HEK293 (cell line): Measurements from ENCODE around the gene UBAP2L.

ENCODE experiments used
- FEZF1 ChIP-seq: fragments of 450-650 bp; formaldehyde crosslinking; IDR thresholded peaks from 2 replicates; pipeline ENCODE4 v1.5.1; 2016; ENCODE audit warnings: missing biosample characterization, missing genetic modification characterization
- KLF10 ChIP-seq: fragments of 450-650 bp; IDR thresholded peaks from 2 replicates; pipeline ENCODE4 v1.5.1; 2018; ENCODE audit warnings: missing biosample characterization, mild to moderate bottlenecking, missing genetic modification characterization
- KLF7 ChIP-seq: fragments of 450-650 bp; formaldehyde crosslinking; IDR thresholded peaks from 2 replicates; pipeline ENCODE4 v1.5.1; 2016; ENCODE audit warnings: missing biosample characterization, missing genetic modification characterization, borderline replicate concordance
- MYNN ChIP-seq: fragments of 450-650 bp; formaldehyde crosslinking; IDR thresholded peaks from 2 replicates; pipeline ENCODE4 v1.5.1; 2016; ENCODE audit warnings: missing biosample characterization, missing genetic modification characterization, borderline replicate concordance
- SP2 ChIP-seq: fragments of 450-650 bp; formaldehyde crosslinking; IDR thresholded peaks from 2 replicates; pipeline ENCODE4 v1.5.1; 2016; ENCODE audit warnings: missing biosample characterization, missing genetic modification characterization
- TRIM28 ChIP-seq: IDR thresholded peaks from 2 replicates; pipeline ENCODE4 v1.6.1; 2011; ENCODE audit warnings: low read length, control low read depth, borderline replicate concordance
- ZBTB6 ChIP-seq: fragments of 450-650 bp; formaldehyde crosslinking; IDR thresholded peaks from 2 replicates; pipeline ENCODE4 v1.5.1; 2017; ENCODE audit warnings: missing biosample characterization, missing genetic modification characterization
- ZBTB8A ChIP-seq: fragments of 450-650 bp; formaldehyde crosslinking; IDR thresholded peaks from 2 replicates; pipeline ENCODE4 v1.5.1; 2016; ENCODE audit warnings: missing biosample characterization, missing genetic modification characterization
- ZFHX2 ChIP-seq: fragments of 450-650 bp; formaldehyde crosslinking; conservative IDR thresholded peaks from 2 replicates; pipeline ENCODE4 v1.5.1; 2016; ENCODE audit warnings: missing biosample characterization, missing genetic modification characterization
- ZFP41 ChIP-seq: fragments of 450-650 bp; formaldehyde crosslinking; IDR thresholded peaks from 2 replicates; pipeline ENCODE4 v1.5.1; 2016; ENCODE audit warnings: missing biosample characterization, missing genetic modification characterization, borderline replicate concordance
- ZNF114 ChIP-seq: fragments of 450-650 bp; formaldehyde crosslinking; IDR thresholded peaks from 2 replicates; pipeline ENCODE4 v1.5.0; 2017; ENCODE audit warnings: missing biosample characterization, missing genetic modification characterization
- ZNF121 ChIP-seq: fragments of 450-650 bp; formaldehyde crosslinking; IDR thresholded peaks from 2 replicates; pipeline ENCODE4 v1.5.1; 2016; ENCODE audit warnings: missing biosample characterization, missing genetic modification characterization
- ZNF132 ChIP-seq: fragments of 450-650 bp; formaldehyde crosslinking; IDR thresholded peaks from 2 replicates; pipeline ENCODE4 v1.5.1; 2017; ENCODE audit warnings: missing biosample characterization, missing genetic modification characterization, borderline replicate concordance
- ZNF157 ChIP-seq: fragments of 450-650 bp; formaldehyde crosslinking; IDR thresholded peaks from 2 replicates; pipeline ENCODE4 v1.5.1; 2016; ENCODE audit warnings: missing biosample characterization, missing genetic modification characterization
- ZNF174 ChIP-seq: fragments of 450-650 bp; formaldehyde crosslinking; IDR thresholded peaks from 2 replicates; pipeline ENCODE4 v1.5.0; 2017; ENCODE audit warnings: missing biosample characterization, mild to moderate bottlenecking, missing genetic modification characterization
- ZNF175 ChIP-seq: fragments of 450-650 bp; formaldehyde crosslinking; IDR thresholded peaks from 2 replicates; pipeline ENCODE4 v1.5.1; 2016; ENCODE audit warnings: missing biosample characterization, missing genetic modification characterization
- ZNF2 ChIP-seq: fragments of 450-650 bp; formaldehyde crosslinking; IDR thresholded peaks from 2 replicates; pipeline ENCODE4 v1.5.1; 2016; ENCODE audit warnings: missing biosample characterization, missing genetic modification characterization
- ZNF274 ChIP-seq, 2 experiments: fragments of 200-500 bp in 1 of 2; fragments of 450-650 bp in 1 of 2; sonication (Bioruptor generic) in 1 of 2; formaldehyde crosslinking in 1 of 2; IDR thresholded peaks; 2 replicates each; pipeline versions ENCODE4 v1.5.1 to v1.6.1; 2014 to 2016; ENCODE audit warnings: borderline replicate concordance in 1 of 2, inconsistent platforms in 1 of 2, low read length in 1 of 2, missing biosample characterization in 1 of 2, missing genetic modification characterization in 1 of 2
- ZNF488 ChIP-seq: fragments of 450-650 bp; formaldehyde crosslinking; IDR thresholded peaks from 2 replicates; pipeline ENCODE4 v1.5.1; 2016; ENCODE audit warnings: missing biosample characterization, missing genetic modification characterization
- ZNF514 ChIP-seq: fragments of 450-650 bp; formaldehyde crosslinking; IDR thresholded peaks from 2 replicates; pipeline ENCODE4 v1.5.1; 2016; ENCODE audit warnings: missing biosample characterization, missing genetic modification characterization
- ZNF558 ChIP-seq: fragments of 450-650 bp; formaldehyde crosslinking; IDR thresholded peaks from 2 replicates; pipeline ENCODE4 v1.5.1; 2016; ENCODE audit warnings: missing biosample characterization, missing genetic modification characterization
- ZNF654 ChIP-seq: fragments of 450-650 bp; formaldehyde crosslinking; IDR thresholded peaks from 2 replicates; pipeline ENCODE4 v1.5.1; 2016; ENCODE audit warnings: low read depth, missing biosample characterization, missing genetic modification characterization
- ZNF670 ChIP-seq: fragments of 450-650 bp; formaldehyde crosslinking; IDR thresholded peaks from 2 replicates; pipeline ENCODE4 v1.5.1; 2016; ENCODE audit warnings: missing biosample characterization, missing genetic modification characterization, low read depth
- TF ChIP-seq, protein P1 (sequence below): fragments of 450-650 bp; formaldehyde crosslinking; IDR thresholded peaks from 2 replicates; pipeline ENCODE4 v1.5.1; 2016; ENCODE audit warnings: missing biosample characterization, missing genetic modification characterization
- TF ChIP-seq, protein P2 (sequence below): fragments of 450-650 bp; formaldehyde crosslinking; IDR thresholded peaks from 2 replicates; pipeline ENCODE4 v1.5.1; 2016; ENCODE audit warnings: missing biosample characterization, missing genetic modification characterization
- TF ChIP-seq, protein P3 (sequence below): fragments of 450-650 bp; formaldehyde crosslinking; conservative IDR thresholded peaks from 2 replicates; pipeline ENCODE4 v1.5.1; 2016; ENCODE audit warnings: low read depth, missing biosample characterization, missing genetic modification characterization

Gene UBAP2L

DNA sequence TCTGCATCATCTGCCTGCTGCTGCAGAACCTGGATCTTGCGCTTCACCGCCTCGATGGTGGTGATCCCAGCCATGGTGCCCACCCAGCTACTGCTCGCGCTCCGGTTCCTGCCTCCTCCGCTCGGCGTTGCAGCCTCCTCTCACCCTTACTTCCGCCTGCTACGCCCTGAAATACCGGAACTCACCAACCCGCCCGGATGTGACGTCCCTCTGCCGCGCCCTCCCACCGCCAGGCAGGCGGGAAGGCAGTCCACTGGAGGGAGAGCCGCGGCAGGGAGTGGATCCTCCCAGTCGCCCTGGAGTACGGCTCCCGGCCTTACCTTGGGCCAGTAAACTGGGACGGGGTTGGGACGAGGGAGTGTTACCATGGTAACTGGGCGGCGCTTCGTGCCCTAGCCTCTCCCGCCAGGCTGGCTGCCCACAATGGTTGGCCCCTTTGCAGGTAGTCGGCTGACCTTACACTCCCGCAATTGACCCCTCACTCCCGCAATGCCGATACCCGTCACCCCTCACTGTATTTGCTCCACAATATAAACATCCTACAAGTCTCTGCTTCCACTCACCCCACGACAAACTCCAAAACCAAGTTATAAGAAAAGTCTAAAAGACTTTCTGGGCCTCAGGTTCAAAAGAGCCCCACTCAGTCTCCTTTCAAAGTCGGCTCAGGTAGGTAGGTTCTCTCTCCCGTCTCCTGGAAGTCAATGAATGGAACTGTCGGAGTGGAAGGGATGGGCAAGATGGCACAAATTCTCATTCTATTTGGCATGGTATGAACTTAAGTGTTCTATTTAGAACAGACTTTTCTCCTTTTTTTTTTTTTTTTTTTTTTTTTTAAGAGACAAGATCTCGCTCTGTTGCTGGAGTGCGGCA lies 37.5 kb upstream of the UBAP2L start (continued):
- TF ChIP-seq ZBTB6 (tag by site-specific recombination), result 0 out of 2 replicates have a peak, but pooled peaks have one; percentile 15
- TF ChIP-seq KLF10 (tag by site-specific recombination), result peak; percentile 83
- TF ChIP-seq, protein P1, sequence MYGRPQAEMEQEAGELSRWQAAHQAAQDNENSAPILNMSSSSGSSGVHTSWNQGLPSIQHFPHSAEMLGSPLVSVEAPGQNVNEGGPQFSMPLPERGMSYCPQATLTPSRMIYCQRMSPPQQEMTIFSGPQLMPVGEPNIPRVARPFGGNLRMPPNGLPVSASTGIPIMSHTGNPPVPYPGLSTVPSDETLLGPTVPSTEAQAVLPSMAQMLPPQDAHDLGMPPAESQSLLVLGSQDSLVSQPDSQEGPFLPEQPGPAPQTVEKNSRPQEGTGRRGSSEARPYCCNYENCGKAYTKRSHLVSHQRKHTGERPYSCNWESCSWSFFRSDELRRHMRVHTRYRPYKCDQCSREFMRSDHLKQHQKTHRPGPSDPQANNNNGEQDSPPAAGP (tag by site-specific recombination), result peak; percentile 84; the same call in 1 of the 2 replicates
- no peak for TF ChIP-seq ZNF132 (tag by site-specific recombination)
- no peak for TF ChIP-seq ZNF114 (tag by site-specific recombination)
- TF ChIP-seq ZNF157 (tag by site-specific recombination), result no peak
- TF ChIP-seq ZNF2 (tag by site-specific recombination), result peak; percentile 87; the same call in 1 of the 2 replicates
- no peak for TF ChIP-seq ZNF488 (tag by site-specific recombination)
- TF ChIP-seq ZNF514, result no peak
- peak; percentile 100 for TF ChIP-seq SP2
- no peak for TF ChIP-seq TRIM28
- peak; percentile 90 for TF ChIP-seq KLF7 (tag by site-specific recombination)
- TF ChIP-seq ZNF670 (tag by site-specific recombination), result no peak
- TF ChIP-seq ZBTB8A (tag by site-specific recombination), result peak; percentile 52
- TF ChIP-seq, protein P2, sequence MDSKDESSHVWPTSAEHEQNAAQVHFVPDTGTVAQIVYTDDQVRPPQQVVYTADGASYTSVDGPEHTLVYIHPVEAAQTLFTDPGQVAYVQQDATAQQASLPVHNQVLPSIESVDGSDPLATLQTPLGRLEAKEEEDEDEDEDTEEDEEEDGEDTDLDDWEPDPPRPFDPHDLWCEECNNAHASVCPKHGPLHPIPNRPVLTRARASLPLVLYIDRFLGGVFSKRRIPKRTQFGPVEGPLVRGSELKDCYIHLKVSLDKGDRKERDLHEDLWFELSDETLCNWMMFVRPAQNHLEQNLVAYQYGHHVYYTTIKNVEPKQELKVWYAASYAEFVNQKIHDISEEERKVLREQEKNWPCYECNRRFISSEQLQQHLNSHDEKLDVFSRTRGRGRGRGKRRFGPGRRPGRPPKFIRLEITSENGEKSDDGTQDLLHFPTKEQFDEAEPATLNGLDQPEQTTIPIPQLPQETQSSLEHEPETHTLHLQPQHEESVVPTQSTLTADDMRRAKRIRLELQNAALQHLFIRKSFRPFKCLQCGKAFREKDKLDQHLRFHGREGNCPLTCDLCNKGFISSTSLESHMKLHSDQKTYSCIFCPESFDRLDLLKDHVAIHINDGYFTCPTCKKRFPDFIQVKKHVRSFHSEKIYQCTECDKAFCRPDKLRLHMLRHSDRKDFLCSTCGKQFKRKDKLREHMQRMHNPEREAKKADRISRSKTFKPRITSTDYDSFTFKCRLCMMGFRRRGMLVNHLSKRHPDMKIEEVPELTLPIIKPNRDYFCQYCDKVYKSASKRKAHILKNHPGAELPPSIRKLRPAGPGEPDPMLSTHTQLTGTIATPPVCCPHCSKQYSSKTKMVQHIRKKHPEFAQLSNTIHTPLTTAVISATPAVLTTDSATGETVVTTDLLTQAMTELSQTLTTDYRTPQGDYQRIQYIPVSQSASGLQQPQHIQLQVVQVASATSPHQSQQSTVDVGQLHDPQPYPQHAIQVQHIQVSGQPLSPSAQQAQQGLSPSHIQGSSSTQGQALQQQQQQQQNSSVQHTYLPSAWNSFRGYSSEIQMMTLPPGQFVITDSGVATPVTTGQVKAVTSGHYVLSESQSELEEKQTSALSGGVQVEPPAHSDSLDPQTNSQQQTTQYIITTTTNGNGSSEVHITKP (tag by site-specific recombination), result peak; percentile 98
- TF ChIP-seq ZNF274 (IDR thresholded peaks at IDR 0.05; ENCODE audit: low read length), result no peak
- TF ChIP-seq ZNF274 (tag by site-specific recombination; IDR thresholded peaks at IDR 0.05; ENCODE audit: borderline replicate concordance), result no peak
- TF ChIP-seq ZFP41, result no peak
- TF ChIP-seq ZNF175, result no peak
- TF ChIP-seq MYNN (tag by site-specific recombination), result no peak
- TF ChIP-seq ZNF121, result 0 out of 2 replicates have a peak, but pooled peaks have one; percentile 8
- no peak for TF ChIP-seq ZNF558
- TF ChIP-seq, protein P3, sequence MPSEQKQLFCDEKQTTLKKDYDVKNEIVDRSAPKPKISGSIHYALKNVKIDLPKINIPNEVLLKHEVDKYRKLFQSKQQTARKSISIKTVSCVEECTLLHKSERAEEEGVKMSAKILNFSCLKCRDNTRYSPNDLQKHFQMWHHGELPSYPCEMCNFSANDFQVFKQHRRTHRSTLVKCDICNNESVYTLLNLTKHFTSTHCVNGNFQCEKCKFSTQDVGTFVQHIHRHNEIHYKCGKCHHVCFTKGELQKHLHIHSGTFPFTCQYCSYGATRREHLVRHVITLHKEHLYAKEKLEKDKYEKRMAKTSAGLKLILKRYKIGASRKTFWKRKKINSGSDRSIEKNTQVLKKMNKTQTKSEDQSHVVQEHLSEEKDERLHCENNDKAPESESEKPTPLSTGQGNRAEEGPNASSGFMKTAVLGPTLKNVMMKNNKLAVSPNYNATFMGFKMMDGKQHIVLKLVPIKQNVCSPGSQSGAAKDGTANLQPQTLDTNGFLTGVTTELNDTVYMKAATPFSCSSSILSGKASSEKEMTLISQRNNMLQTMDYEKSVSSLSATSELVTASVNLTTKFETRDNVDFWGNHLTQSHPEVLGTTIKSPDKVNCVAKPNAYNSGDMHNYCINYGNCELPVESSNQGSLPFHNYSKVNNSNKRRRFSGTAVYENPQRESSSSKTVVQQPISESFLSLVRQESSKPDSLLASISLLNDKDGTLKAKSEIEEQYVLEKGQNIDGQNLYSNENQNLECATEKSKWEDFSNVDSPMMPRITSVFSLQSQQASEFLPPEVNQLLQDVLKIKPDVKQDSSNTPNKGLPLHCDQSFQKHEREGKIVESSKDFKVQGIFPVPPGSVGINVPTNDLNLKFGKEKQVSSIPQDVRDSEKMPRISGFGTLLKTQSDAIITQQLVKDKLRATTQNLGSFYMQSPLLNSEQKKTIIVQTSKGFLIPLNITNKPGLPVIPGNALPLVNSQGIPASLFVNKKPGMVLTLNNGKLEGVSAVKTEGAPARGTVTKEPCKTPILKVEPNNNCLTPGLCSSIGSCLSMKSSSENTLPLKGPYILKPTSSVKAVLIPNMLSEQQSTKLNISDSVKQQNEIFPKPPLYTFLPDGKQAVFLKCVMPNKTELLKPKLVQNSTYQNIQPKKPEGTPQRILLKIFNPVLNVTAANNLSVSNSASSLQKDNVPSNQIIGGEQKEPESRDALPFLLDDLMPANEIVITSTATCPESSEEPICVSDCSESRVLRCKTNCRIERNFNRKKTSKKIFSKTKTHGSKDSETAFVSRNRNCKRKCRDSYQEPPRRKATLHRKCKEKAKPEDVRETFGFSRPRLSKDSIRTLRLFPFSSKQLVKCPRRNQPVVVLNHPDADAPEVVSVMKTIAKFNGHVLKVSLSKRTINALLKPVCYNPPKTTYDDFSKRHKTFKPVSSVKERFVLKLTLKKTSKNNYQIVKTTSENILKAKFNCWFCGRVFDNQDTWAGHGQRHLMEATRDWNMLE (tag by site-specific recombination), result peak; percentile 72; the same call in 1 of the 2 replicates
- TF ChIP-seq ZNF174 (tag by site-specific recombination), result no peak
- peak; percentile 58 for TF ChIP-seq FEZF1 (tag by site-specific recombination)
- TF ChIP-seq ZNF654 (tag by site-specific recombination), result no peak
- TF ChIP-seq ZFHX2 (tag by site-specific recombination), result peak; percentile 57
